OCI-LY1 (cell line): Measurements from ENCODE around the gene CHRNA9.

ENCODE experiments used
- H2AFZ ChIP-seq: fragments of 200-600 bp; sonication (generic), shearing (Covaris generic); 2 replicates; pipeline ENCODE4 v1.6.0; 2014; ENCODE audit warnings: antibody characterized with exemption, mild to moderate bottlenecking, low read length
- H3F3A ChIP-seq: fragments of 200-600 bp; sonication (generic), shearing (Covaris generic); 2 replicates; pipeline ENCODE4 v1.6.0; 2014; ENCODE audit warnings: mild to moderate bottlenecking, antibody characterized with exemption, low read length, moderate library complexity; ENCODE audit not compliant: insufficient read depth
- H3K27ac ChIP-seq: fragments of 200-600 bp; sonication (generic); 2 replicates; pipeline ENCODE4 v1.5.1; 2014; ENCODE audit warnings: low read length, mixed run types, mild to moderate bottlenecking, low read depth; ENCODE audit not compliant: poor library complexity, severe bottlenecking
- H3K27me3 ChIP-seq: fragments of 200-600 bp; sonication (generic); 2 replicates; pipeline ENCODE4 v1.6.0; 2014; ENCODE audit warnings: antibody characterized with exemption, mild to moderate bottlenecking, low read length, moderate library complexity; ENCODE audit not compliant: insufficient read depth
- H3K36me3 ChIP-seq: fragments of 200-600 bp; sonication (generic); 2 replicates; pipeline ENCODE4 v1.6.1; 2014; ENCODE audit warnings: mild to moderate bottlenecking, antibody characterized with exemption, low read length, moderate library complexity, mixed read lengths; ENCODE audit not compliant: insufficient read depth
- H3K4me1 ChIP-seq: fragments of 200-600 bp; sonication (generic); 2 replicates; pipeline ENCODE4 v1.5.1; 2014; ENCODE audit warnings: mild to moderate bottlenecking, low read length, moderate library complexity; ENCODE audit not compliant: insufficient read depth, severe bottlenecking
- H3K4me2 ChIP-seq: fragments of 200-600 bp; sonication (generic), shearing (Covaris generic); 2 replicates; pipeline ENCODE4 v1.6.1; 2014; ENCODE audit warnings: low read length
- H3K4me3 ChIP-seq: fragments of 200-600 bp; sonication (generic); 2 replicates; pipeline ENCODE4 v1.5.1; 2014; ENCODE audit warnings: low read length, low read depth, mild to moderate bottlenecking, mixed read lengths; ENCODE audit not compliant: poor library complexity, severe bottlenecking
- H3K79me2 ChIP-seq: fragments of 200-600 bp; shearing (Covaris generic); 2 replicates; pipeline ENCODE4 v1.6.1; 2016; ENCODE audit warnings: mixed run types, low read length, mixed read lengths; ENCODE audit not compliant: insufficient read depth
- H3K9ac ChIP-seq: fragments of 200-600 bp; sonication (generic), shearing (Covaris generic); 2 replicates; pipeline ENCODE4 v1.6.1; 2014; ENCODE audit warnings: mild to moderate bottlenecking, low read length, mixed read lengths
- H3K9me2 ChIP-seq: fragments of 200-600 bp; sonication (generic), shearing (Covaris generic); 2 replicates; pipeline ENCODE4 v1.6.1; 2014; ENCODE audit warnings: low read depth, mild to moderate bottlenecking, low read length, mixed read lengths
- H3K9me3 ChIP-seq: fragments of 200-600 bp; shearing (Covaris generic); 2 replicates; pipeline ENCODE4 v1.6.1; 2014; ENCODE audit warnings: low read length, mixed read lengths
- H4K20me1 ChIP-seq: fragments of 200-600 bp; sonication (generic), shearing (Covaris generic); 2 replicates; pipeline ENCODE4 v1.6.0; 2016; ENCODE audit warnings: mild to moderate bottlenecking, low read length; ENCODE audit not compliant: insufficient read depth
- EZH2 ChIP-seq: fragments of 200-600 bp; sonication (generic), shearing (Covaris generic); IDR thresholded peaks from 2 replicates; pipeline ENCODE4 v1.8.0; 2017; ENCODE audit warnings: borderline replicate concordance, mixed run types, mild to moderate bottlenecking, antibody characterized with exemption, low read length, moderate library complexity, mixed read lengths
- TF ChIP-seq, protein P1 (sequence below): fragments of 200-600 bp; sonication (generic), shearing (Covaris generic); IDR thresholded peaks from 2 replicates; pipeline ENCODE4 v1.5.1; 2017; ENCODE audit warnings: mild to moderate bottlenecking, antibody characterized with exemption, low read length, moderate library complexity, mixed read lengths

Gene CHRNA9

DNA sequence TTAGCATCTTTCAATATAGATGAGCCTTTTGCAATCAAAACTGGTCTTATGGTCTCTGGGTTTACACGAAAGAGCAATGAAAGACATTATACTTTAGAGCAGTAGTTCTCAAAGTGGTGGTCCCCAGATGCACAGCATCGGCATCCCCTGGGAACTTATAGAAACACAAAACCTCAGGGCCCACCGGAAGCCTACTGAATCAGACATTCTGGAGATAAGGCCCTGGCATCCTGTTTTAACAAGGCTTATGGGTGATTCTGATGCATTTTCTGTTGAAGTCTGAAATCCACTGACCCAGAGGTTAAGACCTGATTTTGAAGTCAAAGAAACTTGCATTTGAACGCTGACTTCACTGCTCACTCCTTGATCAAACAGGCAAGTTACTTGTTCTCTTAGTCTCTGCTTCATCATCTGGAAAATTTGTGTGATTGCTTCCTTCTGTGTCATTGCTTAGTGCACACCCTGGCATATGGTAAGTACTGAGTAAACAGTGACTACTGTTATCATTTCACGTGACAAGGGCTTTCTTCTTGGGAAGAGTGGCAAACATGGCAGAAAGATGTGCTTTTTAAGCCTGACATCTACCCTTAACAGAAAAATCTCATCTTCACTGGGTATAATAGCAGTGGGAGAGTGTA lies 14.5 kb downstream of the CHRNA9 start:
- no peaks in the 10 kb centered on the region for H3F3A ChIP-seq
- no peak overlapping the region for H2AFZ ChIP-seq
- no peaks in the 10 kb centered on the region for H3K36me3 ChIP-seq
- H3K4me1 ChIP-seq, result no peaks in the 10 kb centered on the region
- H3K4me3 ChIP-seq, result no peak overlapping the region
- no peak overlapping the region for H3K9ac ChIP-seq
- 0 out of 2 replicates have a peak, but pooled peaks cover 5% of the 10 kb centered on the region for H3K9me3 ChIP-seq
- TF ChIP-seq EZH2, result no peak
- TF ChIP-seq, protein P1, sequence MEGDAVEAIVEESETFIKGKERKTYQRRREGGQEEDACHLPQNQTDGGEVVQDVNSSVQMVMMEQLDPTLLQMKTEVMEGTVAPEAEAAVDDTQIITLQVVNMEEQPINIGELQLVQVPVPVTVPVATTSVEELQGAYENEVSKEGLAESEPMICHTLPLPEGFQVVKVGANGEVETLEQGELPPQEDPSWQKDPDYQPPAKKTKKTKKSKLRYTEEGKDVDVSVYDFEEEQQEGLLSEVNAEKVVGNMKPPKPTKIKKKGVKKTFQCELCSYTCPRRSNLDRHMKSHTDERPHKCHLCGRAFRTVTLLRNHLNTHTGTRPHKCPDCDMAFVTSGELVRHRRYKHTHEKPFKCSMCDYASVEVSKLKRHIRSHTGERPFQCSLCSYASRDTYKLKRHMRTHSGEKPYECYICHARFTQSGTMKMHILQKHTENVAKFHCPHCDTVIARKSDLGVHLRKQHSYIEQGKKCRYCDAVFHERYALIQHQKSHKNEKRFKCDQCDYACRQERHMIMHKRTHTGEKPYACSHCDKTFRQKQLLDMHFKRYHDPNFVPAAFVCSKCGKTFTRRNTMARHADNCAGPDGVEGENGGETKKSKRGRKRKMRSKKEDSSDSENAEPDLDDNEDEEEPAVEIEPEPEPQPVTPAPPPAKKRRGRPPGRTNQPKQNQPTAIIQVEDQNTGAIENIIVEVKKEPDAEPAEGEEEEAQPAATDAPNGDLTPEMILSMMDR, result no peak
- H3K4me2 ChIP-seq, result no peak overlapping the region
- H3K27ac ChIP-seq, result no peak overlapping the region
- H4K20me1 ChIP-seq, result no peaks in the 10 kb centered on the region
- no peaks in the 10 kb centered on the region for H3K79me2 ChIP-seq
- H3K27me3 ChIP-seq, result peaks cover 4% of the 10 kb centered on the region; the same call in 1 of the 2 replicates
- H3K9me2 ChIP-seq, result no peaks in the 10 kb centered on the region

DNA sequence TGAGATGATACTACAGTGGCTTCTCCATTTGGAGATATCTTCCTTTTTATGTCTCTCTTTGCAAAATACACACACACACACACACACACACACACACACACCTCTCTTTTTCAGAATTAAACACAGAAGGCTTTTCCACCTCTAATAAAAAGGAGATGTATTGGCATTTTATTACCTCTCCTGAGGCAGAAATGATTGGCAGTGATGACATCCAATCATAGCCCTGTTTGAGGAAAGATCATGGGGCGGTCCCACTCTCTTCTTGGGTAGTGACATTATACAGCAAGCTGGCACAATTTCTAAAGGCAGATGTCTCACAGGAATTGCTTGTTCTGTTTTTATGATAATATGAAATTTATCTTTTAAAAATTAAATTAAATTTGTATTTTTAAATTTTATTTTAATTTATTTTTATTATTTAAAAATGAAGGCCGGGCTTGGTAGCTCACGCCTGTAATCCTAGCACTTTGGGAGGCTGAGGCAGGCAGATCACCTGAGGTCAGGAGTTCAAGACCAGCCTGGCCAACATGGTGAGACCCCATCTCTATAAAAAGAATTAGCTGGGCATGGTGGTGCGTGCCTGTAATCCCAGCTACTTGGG lies 15.6 kb downstream of the CHRNA9 start:
- no peak overlapping the region for H3K4me3 ChIP-seq
- H4K20me1 ChIP-seq, result no peaks in the 10 kb centered on the region
- H3K27me3 ChIP-seq, result peaks cover 4% of the 10 kb centered on the region; the same call in 1 of the 2 replicates
- no peak for TF ChIP-seq EZH2
- TF ChIP-seq, protein P1, result no peak
- no peaks in the 10 kb centered on the region for H3K4me1 ChIP-seq
- H3K36me3 ChIP-seq, result no peaks in the 10 kb centered on the region
- H3K4me2 ChIP-seq, result no peak overlapping the region
- no peak overlapping the region for H3K9ac ChIP-seq
- H3F3A ChIP-seq, result no peaks in the 10 kb centered on the region
- no peaks in the 10 kb centered on the region for H3K79me2 ChIP-seq
- H2AFZ ChIP-seq, result no peak overlapping the region
- H3K9me3 ChIP-seq, result 0 out of 2 replicates have a peak, but pooled peaks cover 5% of the 10 kb centered on the region
- no peaks in the 10 kb centered on the region for H3K9me2 ChIP-seq
- H3K27ac ChIP-seq, result no peak overlapping the region

DNA sequence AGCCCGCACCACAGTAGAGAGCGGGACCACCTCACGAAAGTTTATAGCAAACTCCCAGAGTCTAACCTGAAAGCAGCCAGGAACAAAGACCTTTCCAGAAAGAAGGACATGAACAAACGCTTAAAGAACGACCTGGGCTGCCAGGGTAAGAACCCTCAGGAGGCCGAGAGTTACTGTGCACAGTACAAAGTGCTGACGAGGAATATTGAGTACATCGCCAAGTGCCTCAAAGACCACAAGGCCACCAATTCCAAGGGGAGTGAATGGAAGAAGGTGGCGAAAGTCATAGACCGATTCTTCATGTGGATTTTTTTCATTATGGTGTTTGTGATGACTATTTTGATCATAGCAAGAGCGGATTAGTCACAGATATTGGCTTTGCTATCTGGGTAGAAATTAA lies 19.0 kb downstream of the CHRNA9 start:
- no peaks in the 10 kb centered on the region; the same call in 1 of the 2 replicates for H3K27me3 ChIP-seq

More for the DNA sequence above, 19.0 kb downstream of the CHRNA9 start:
- Histone ChIP-seq H3K9me3 (no peaks in the 10 kb centered on the region), H4K20me1 (no peaks in the 10 kb centered on the region), H3K27ac (no peak overlapping the region), H3K4me2 (no peak overlapping the region), H3K4me3 (no peak overlapping the region), H3F3A (no peaks in the 10 kb centered on the region), H3K79me2 (no peaks in the 10 kb centered on the region), H3K36me3 (no peaks in the 10 kb centered on the region), H3K9me2 (no peaks in the 10 kb centered on the region), H2AFZ (no peak overlapping the region), H3K9ac (no peak overlapping the region), H3K4me1 (no peaks in the 10 kb centered on the region)
- TF ChIP-seq, protein P1, result no peak
- no peak for TF ChIP-seq EZH2
